K562 (cell line): ENCODE results near the gene MAP2. TPM values are rescaled to one million over a fixed set of nuclear protein-coding genes. Genes with fewer than 3 reads are reported as not detected.

ENCODE experiments used
- ATAC-seq: fragments of 200-7000 bp; cut with Tn5 transposase; 3 replicates; pipeline ENCODE4 v1.9.1; 2020; ENCODE audit warnings: moderate library complexity
- BruUV-seq: library from RNA; stranded (reverse); fragments of 400-500 nt; replicated peaks from 2 replicates; lab custom pipeline; 2021; lab: Mats Ljungman, UMichigan
- CTCF ChIA-PET: fragments of 300-600 bp; formaldehyde crosslinking; extraction: SDS; loops from one replicate; lab custom pipeline; 2021; ENCODE audit warnings: low intra/inter-chr PET ratio; lab: Yijun Ruan, JAX
- POLR2A ChIA-PET: fragments of 300-600, 350-650 bp; sonication (Branson Sonifier 250); formaldehyde crosslinking; extraction: SDS; loops from one replicate; lab custom pipeline; 2021; ENCODE audit warnings: antibody characterized with exemption, inconsistent platforms; lab: Yijun Ruan, JAX
- DNase-seq, 4 experiments: peaks; one replicate each; pipeline versions ENCODE4 v3.0.0 to v3.0.0-alpha.2; 2011 to 2018; ENCODE audit warnings: low spot score in 3 of 4, mixed read lengths in 3 of 4; ENCODE audit errors: extremely low read depth in 1 of 4
- FAIRE-seq: peaks from 2 replicates; lab custom pipeline; 2011; peaks lifted over from hg19 to GRCh38; lab: Jason Lieb, UNC
- H2AFZ ChIP-seq: 2 replicates; pipeline ENCODE4 v1.6.0; 2011; ENCODE audit warnings: low read depth, low read length, control low read depth, inconsistent platforms
- H3K27ac ChIP-seq: fragments of 200-600 bp; 3 replicates; pipeline ENCODE4 v1.8.0; 2011; ENCODE audit warnings: low read depth, mild to moderate bottlenecking, control low read depth, inconsistent platforms, low read length, moderate library complexity, mixed read lengths; ENCODE audit errors: extremely low read depth
- H3K27me3 ChIP-seq, 2 experiments: fragments of 300-600 bp in 1 of 2; 2 replicates in 1 of 2; 3 replicates in 1 of 2; pipeline versions ENCODE4 v1.6.0 to v1.8.0; 2011; ENCODE audit warnings: inconsistent platforms in 2 of 2, low read length in 2 of 2, mild to moderate bottlenecking in 1 of 2, mixed read lengths in 1 of 2, moderate library complexity in 1 of 2; ENCODE audit not compliant: control insufficient read depth in 2 of 2, insufficient read depth in 2 of 2
- H3K36me3 ChIP-seq: fragments of 300-600 bp; 3 replicates; pipeline ENCODE4 v1.8.0; 2011; ENCODE audit warnings: mild to moderate bottlenecking, low read length, inconsistent platforms; ENCODE audit not compliant: control insufficient read depth, insufficient read depth
- H3K4me1 ChIP-seq, 2 experiments: fragments of 200-600 bp in 1 of 2; replicated peaks in 1 of 2; 2 replicates in 1 of 2; 3 replicates in 1 of 2; pipeline versions ENCODE4 v1.5.1 to v1.8.0; 2011; ENCODE audit warnings: inconsistent platforms in 2 of 2, low read length in 2 of 2, mild to moderate bottlenecking in 1 of 2, mixed read lengths in 1 of 2, moderate library complexity in 1 of 2; ENCODE audit not compliant: control insufficient read depth in 2 of 2, insufficient read depth in 2 of 2
- H3K4me2 ChIP-seq: 2 replicates; pipeline ENCODE4 v1.6.1; 2011; ENCODE audit warnings: low read length, control low read depth, inconsistent platforms, mixed read lengths; ENCODE audit not compliant: insufficient read depth
- H3K4me3 ChIP-seq: fragments of 200-600 bp; sonication (generic), shearing (Covaris generic); 2 replicates; pipeline ENCODE4 v1.5.1; 2016; ENCODE audit warnings: control low read depth, inconsistent platforms
- H3K79me2 ChIP-seq: fragments of 200-600 bp; 3 replicates; pipeline ENCODE4 v1.8.0; 2011; ENCODE audit warnings: low read length, inconsistent platforms; ENCODE audit not compliant: control insufficient read depth, insufficient read depth
- H3K9ac ChIP-seq, 2 experiments: 2 replicates each; pipeline versions ENCODE4 v1.6.0 to v1.6.1; 2011; ENCODE audit warnings: low read depth in 2 of 2, low read length in 2 of 2, control low read depth in 1 of 2, inconsistent platforms in 1 of 2, mild to moderate bottlenecking in 1 of 2, mixed read lengths in 1 of 2; ENCODE audit not compliant: insufficient read depth in 1 of 2
- H3K9me1 ChIP-seq: one replicate; pipeline ENCODE4 v1.6.0; 2011; ENCODE audit warnings: inconsistent platforms, mild to moderate bottlenecking, low read length, moderate library complexity; ENCODE audit not compliant: control insufficient read depth, insufficient read depth
- H3K9me3 ChIP-seq: replicated peaks from 2 replicates; pipeline ENCODE4 v1.5.1; 2011; ENCODE audit warnings: low read depth, low read length, inconsistent platforms; ENCODE audit not compliant: control insufficient read depth, insufficient read depth
- H4K20me1 ChIP-seq: replicated peaks from 2 replicates; pipeline ENCODE4 v1.6.1; 2011; ENCODE audit warnings: low read length, inconsistent platforms, mixed read lengths; ENCODE audit not compliant: control insufficient read depth, insufficient read depth
- GABPB1 ChIP-seq: sonication (generic); formaldehyde crosslinking; IDR thresholded peaks from 2 replicates; pipeline ENCODE4 v1.8.0; 2022; ENCODE audit warnings: mild to moderate bottlenecking, missing genetic modification reagents
- IFI16 ChIP-seq: fragments of 250-450 bp; sonication (Bioruptor Pico); IDR thresholded peaks from 2 replicates; pipeline ENCODE4 v2.1.2; 2022; ENCODE audit warnings: mild to moderate bottlenecking, inconsistent platforms
- MCM5 ChIP-seq: fragments of 450-650 bp; IDR thresholded peaks from 2 replicates; pipeline ENCODE4 v1.6.1; 2016; ENCODE audit warnings: low read depth
- NFATC3 ChIP-seq: fragments of 450-650 bp; IDR thresholded peaks from 2 replicates; pipeline ENCODE4 v1.6.1; 2017; ENCODE audit warnings: mild to moderate bottlenecking
- NRF1 ChIP-seq, 2 experiments: fragments of 450-650 bp; IDR thresholded peaks in 1 of 2; conservative IDR thresholded peaks in 1 of 2; 2 replicates each; pipeline ENCODE4 v1.6.1; 2014; ENCODE audit warnings: mild to moderate bottlenecking in 2 of 2
- PPARD ChIP-seq: fragments of 250-450 bp; sonication (Bioruptor Pico); IDR thresholded peaks from 2 replicates; pipeline ENCODE4 v1.8.0; 2022; ENCODE audit warnings: inconsistent platforms, mild to moderate bottlenecking, moderate library complexity
- RBM25 ChIP-seq: fragments of 200-400 bp; formaldehyde crosslinking; IDR thresholded peaks from 2 replicates; pipeline ENCODE4 v1.6.1; 2018; ENCODE audit warnings: low read length, low read depth, moderate library complexity; ENCODE audit not compliant: severe bottlenecking
- SREBF1 ChIP-seq: fragments of 150-350 bp; IDR thresholded peaks from 2 replicates; pipeline ENCODE4 v1.6.1; 2014; ENCODE audit warnings: antibody characterized with exemption, low read depth, low read length, borderline replicate concordance
- ZNF175 ChIP-seq: fragments of 200-800 bp; sonication (Bioruptor generic); IDR thresholded peaks from 2 replicates; pipeline ENCODE4 v1.6.1; 2016; ENCODE audit warnings: low read depth, mild to moderate bottlenecking, missing genetic modification characterization, missing compliant biosample characterization
- ZNF436 ChIP-seq: fragments of 250-450, 450-650 bp; sonication (Bioruptor Pico); formaldehyde crosslinking; IDR thresholded peaks from 2 replicates; pipeline ENCODE4 v1.7.0; 2020; ENCODE audit warnings: mild to moderate bottlenecking
- WGBS: fragments of 100-300 bp; shearing (Covaris generic); methylation state at CpG from one replicate; pipeline ENCODE4 v1.1.6; 2016; ENCODE audit warnings: low coverage, mixed read lengths; ENCODE audit not compliant: insufficient coverage; ENCODE audit errors: missing lambda C conversion rate; 5-methylcytosine and 5-hydroxymethylcytosine counted together
- in situ Hi-C: fragments of 300-500 bp; cut with MboI; formaldehyde crosslinking; loops from 4 replicates; pipeline ENCODE4 v1.15.0; 2018; ENCODE audit warnings: inconsistent platforms, mixed read lengths
- intact Hi-C: fragments of 100-400 bp; cut with micrococcal nuclease; formaldehyde crosslinking; loops from 2 replicates; pipeline ENCODE4 v1.14.2; 2022
- polyA plus RNA-seq, 8 experiments: library from polyadenylated mRNA; depleted of rRNA in 4 of 8; stranded (reverse) in 5 of 8; unstranded in 3 of 8; fragments of >200 nt; fragmentation: Nextera tagmentation in 2 of 8; fragmentation: Illumina TruSeq in 1 of 8; extraction: Ambion mirVana in 2 of 8; extraction: Trizol in 1 of 8; gene quantifications; 2 replicates each; pipeline versions ENCODE4 v1.2.1 to v1.2.3, GENCODE V29; 2011 to 2014; ENCODE audit warnings: inconsistent platforms in 1 of 8, missing spikeins in 1 of 8
- total RNA-seq, 7 experiments: library from RNA; depleted of rRNA in 6 of 7; stranded (reverse); fragments of >200 nt in 6 of 7; fragmentation: Illumina TruSeq in 2 of 7; extraction: Trizol in 2 of 7; gene quantifications; 2 replicates each; pipeline versions ENCODE4 v1.2.1 to v1.2.3, GENCODE V29; 2011 to 2021; ENCODE audit warnings: low replicate concordance in 1 of 7

Gene MAP2
- total and polyA plus RNA-seq, 9 of the 15 experiments (the other 6 are each of a cell fraction or from before 2014, with no cell fraction given): 0.13 TPM; not detected in 8

DNA sequence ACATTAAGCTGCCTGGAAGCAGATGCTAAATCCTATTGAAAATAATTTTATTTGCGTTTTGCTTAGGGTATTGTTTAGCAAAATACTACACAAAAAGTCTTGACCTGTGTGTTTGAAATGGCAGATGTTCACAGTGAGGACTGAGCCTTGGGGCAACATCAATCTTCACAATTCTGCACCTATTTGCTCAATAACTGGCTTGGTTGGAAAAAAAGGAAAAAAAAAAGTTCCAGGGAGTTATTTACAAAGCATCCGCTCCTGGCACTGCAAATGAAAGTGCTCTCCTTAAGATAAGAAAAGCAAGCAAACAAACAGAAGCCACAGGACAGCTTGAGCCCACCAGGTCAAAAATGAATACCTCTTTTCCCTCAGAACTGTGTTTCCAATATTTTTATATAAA lies 77.7 kb downstream of the MAP2 start:
- Histone ChIP-seq H2AFZ (no peak overlapping the region), H3K4me3 (no peak overlapping the region), H3K9ac (no peak overlapping the region), H3K9me1 (no peaks in the 10 kb centered on the region), H3K27ac (no peak overlapping the region), H3K79me2 (no peaks in the 10 kb centered on the region), H3K36me3 (no peaks in the 10 kb centered on the region), H4K20me1 (no peaks in the 10 kb centered on the region), H3K4me1 (no peaks in the 10 kb centered on the region), H3K9me3 (no peaks in the 10 kb centered on the region), H3K27me3 (no peaks in the 10 kb centered on the region), H3K4me2 (no peak overlapping the region)
- WGBS: 0% methylated on average over 2 of the region's 2 CpGs
- in situ Hi-C loops (no loop called here), intact Hi-C loops (no loop called here)
- no peak for TF ChIP-seq MCM5
- TF ChIP-seq PPARD (CRISPR knock-in tag): no peak
- no peak for TF ChIP-seq NRF1 (conservative IDR thresholded peaks at IDR 0.05 in 1 of 2, IDR thresholded peaks at IDR 0.05 in 1 of 2)
- no peak for TF ChIP-seq SREBF1
- no peak for TF ChIP-seq NFATC3
- TF ChIP-seq RBM25: no peak
- no peak for TF ChIP-seq GABPB1 (CRISPR knock-in tag)
- TF ChIP-seq ZNF436 (CRISPR knock-in tag): no peak
- TF ChIP-seq IFI16: no peak
- no peak for TF ChIP-seq ZNF175 (CRISPR knock-in tag)
- POLR2A ChIA-PET: no interaction called here
- no peak for FAIRE-seq
- DNase-seq: no peak
- BruUV-seq: no TSS peak
- CTCF ChIA-PET: interaction anchor here (0.6 kb wide), 1 partner anchor 76 kb away, joined by 3 read pairs; no protein-coding TSS in a partner anchor
- ATAC-seq: no peak
